GM18861 (cell line): ENCODE results near the gene TRIM23.
"Not testable (repeated sequence)": the region's sequence is repeated elsewhere in the genome, so short reads cannot be mapped to it uniquely, and the experiment has no call there.

ENCODE experiments used
- ATAC-seq: cut with Tn5 transposase; IDR thresholded peaks from one replicate; pipeline ENCODE4 v1.9.1; 2021; ENCODE audit not compliant: unreplicated experiment

Gene TRIM23

GRCh38 chr5:65624025-65624570 lies at the start of gene TRIM23:
Gene TRIM23 (minus strand): TSS chr5:65624333. CDS start chr5:65624274, 59 bp downstream.
- peak; percentile 90 for ATAC-seq

- ATAC-seq: no peak
Observed at GRCh38 chr5:65672796-65673195, 48.7 kb upstream of the TRIM23 start.

- no peak for ATAC-seq
Observed at GRCh38 chr5:65668696-65669095, 44.6 kb upstream of the TRIM23 start.

- ATAC-seq: no peak
Observed at GRCh38 chr5:65663804-65664521, 39.8 kb upstream of the TRIM23 start.

- no peak for ATAC-seq
Observed at GRCh38 chr5:65654713-65655112, 30.6 kb upstream of the TRIM23 start.

- no peak for ATAC-seq
Observed at GRCh38 chr5:65651144-65651543, 27.0 kb upstream of the TRIM23 start.

GRCh38 chr5:65647941-65648340 lies 23.8 kb upstream of the TRIM23 start:
- no peak for ATAC-seq

GRCh38 chr5:65646938-65647337 lies 22.8 kb upstream of the TRIM23 start:
- ATAC-seq: no peak

GRCh38 chr5:65640240-65640639 lies 16.1 kb upstream of the TRIM23 start:
- ATAC-seq: no peak

- no peak for ATAC-seq
Observed at GRCh38 chr5:65630981-65631380, 6.8 kb upstream of the TRIM23 start.

- ATAC-seq: no peak
Observed at GRCh38 chr5:65625743-65626142, 1.6 kb upstream of the TRIM23 start.

GRCh38 chr5:65624571-65625555 lies 730 bp upstream of the TRIM23 start, which contains the start of the genes SHLD3 and TRAPPC13:
Gene SHLD3 (plus strand): TSS chr5:65625027. CDS start chr5:65629588, 4,561 bp downstream.
Gene TRAPPC13 (plus strand): TSS chr5:65625027. CDS start chr5:65625061, 34 bp downstream.
- peak; percentile 48 for ATAC-seq

- no peak for ATAC-seq
Observed at GRCh38 chr5:65623482-65623881, 651 bp downstream of the TRIM23 start.

GRCh38 chr5:65621961-65622360 lies 2.2 kb downstream of the TRIM23 start:
- ATAC-seq: not testable (repeated sequence)

- ATAC-seq: no peak
Observed at GRCh38 chr5:65620021-65620420, 4.1 kb downstream of the TRIM23 start.

- no peak for ATAC-seq
Observed at GRCh38 chr5:65612298-65612907, 11.7 kb downstream of the TRIM23 start.

GRCh38 chr5:65611524-65611923 lies 12.6 kb downstream of the TRIM23 start:
- ATAC-seq: no peak

- ATAC-seq: not testable (repeated sequence)
Observed at GRCh38 chr5:65601761-65602160, 22.4 kb downstream of the TRIM23 start.

GRCh38 chr5:65588694-65589093 lies 35.4 kb downstream of the TRIM23 start:
- ATAC-seq: no peak

- no peak for ATAC-seq
Observed at GRCh38 chr5:65577141-65577540, 47.0 kb downstream of the TRIM23 start.
